ENCODE data around the gene CELSR2.
A peak's percentile ranks its signal among the peaks of the same experiment; 100 is the strongest.
"Not testable (repeated sequence)": the region's sequence is repeated elsewhere in the genome, so short reads cannot be mapped to it uniquely, and the experiment has no call there.

Gene CELSR2

DNA sequence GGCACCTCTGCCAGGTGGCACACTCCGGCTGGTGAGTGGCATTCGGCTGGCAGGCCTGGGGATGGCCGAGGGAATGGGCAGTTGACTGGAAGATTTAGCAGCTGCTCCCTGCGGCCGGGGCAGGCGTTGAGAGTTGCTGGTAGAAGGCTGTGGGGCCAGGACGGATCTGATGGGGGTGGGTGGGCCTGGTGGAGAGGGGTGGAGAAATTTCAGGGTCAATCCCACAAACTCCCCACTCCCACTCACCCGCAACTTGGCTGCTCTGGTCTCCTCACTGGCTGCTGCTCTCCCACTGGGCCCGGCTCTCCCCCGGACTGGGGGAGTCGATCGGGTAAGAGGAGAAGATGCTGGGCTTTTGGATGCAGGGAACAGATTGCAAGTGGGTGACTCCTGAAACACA lies 31.5 kb downstream of the CELSR2 start:
- no peak for DNase-seq (ENCODE audit: low read depth in 2 of 2)

DNA sequence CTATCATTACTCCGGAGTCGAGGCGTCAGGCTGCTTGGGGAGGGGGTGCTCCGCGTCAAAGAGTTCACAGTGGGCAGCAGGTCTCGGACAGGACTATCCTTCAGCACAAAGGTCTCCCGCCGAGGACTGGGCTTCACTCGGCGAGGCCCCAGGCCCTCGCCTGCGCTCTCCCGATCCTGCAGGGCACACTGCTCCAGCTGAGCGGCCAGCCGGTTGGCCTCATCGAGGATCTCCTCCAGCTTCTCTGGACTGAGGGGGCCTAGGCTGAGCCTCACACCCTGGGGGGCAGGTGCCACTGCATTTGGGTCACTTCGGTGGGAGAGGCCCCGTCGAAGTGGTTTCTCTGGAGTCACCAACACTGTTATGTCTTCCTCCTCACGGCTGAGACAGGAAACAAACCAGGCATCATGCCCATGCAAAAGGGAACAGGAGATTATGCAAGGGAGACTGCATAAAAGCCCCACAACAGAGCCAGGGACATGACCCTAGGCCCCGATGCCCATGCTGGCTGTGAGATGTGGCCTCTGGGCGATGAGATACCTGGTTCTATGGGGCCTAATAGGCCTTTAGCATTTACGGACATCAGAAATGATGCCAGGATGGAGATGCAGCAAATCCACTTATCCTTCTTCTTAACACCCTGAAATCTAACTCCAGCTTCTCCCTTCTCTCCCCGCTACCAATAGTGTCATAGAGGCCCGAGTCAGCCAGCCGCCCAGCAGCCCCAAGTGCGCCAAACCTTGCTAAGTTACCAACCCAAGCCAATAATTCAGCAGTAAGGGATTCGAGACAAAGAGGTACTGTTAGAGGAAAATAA lies 32.5 kb downstream of the CELSR2 start:
- no peak for DNase-seq (ENCODE audit: low read depth in 2 of 2)

DNA sequence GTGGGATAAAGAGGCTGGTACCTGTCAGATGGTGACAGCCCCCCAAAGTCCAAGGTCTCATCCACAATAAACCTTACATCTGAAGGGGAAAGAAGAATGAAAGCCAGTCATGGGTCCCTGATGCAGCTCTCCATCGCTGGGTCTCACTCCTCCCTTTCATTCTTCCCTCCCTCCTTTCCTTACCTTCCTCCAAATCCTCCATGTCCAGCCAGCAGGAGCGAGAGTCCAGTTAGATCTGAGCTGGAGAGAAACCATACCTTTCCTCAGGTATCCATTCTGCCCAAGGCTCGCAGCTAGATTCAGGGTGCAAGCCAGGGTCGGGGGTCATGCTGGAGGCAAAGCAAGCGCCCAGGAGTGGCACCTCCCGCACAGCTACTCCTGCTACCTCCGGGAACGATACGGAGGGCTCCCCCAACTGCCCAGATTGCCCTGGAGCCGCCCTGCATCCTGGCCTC lies 33.2 kb downstream of the CELSR2 start:
- no peak for DNase-seq (ENCODE audit: low read depth in 2 of 2)

DNA sequence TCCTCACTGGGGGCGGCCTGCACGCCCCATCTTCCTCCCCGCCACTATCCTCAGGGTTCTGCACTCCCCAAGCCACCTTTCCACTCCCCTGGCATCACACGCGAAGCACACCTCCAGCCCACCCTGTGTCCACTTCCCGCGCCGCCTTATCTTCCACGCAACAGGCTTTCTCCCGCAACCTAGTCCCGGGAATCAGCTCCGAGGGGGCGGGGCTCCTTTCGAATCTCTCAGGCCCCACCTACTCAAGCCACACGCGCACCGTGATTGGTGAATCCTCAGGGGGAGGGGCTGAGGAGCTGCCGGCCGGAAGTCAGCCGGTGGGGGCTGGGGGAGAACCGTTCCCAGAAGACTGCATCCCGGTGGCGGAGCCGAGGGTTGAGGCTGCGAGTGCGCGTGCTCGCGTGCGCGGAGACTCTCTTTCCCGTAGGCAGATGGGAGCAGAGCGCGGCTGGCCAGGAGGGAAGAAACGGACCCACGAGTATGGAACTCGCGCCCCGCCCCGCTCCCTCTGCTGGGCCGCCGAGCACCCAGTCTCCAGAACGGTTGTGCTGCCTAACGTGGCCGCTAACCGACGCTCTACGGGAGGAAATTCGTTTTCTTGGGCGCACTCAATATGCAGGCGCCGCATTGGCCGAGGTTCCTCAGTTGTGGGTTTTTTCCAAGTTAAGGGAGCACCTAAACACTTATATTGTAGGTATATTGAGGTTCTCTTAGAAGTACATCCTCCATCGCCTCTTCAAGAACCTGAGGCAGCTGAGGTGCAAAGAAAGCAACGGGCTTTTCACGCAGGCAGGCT lies 33.8 kb downstream of the CELSR2 start, which contains the start of gene PSRC1:
PSRC1 (minus strand) TSS at position 194 of the 796 bp plus-strand sequence.
- DNase-seq (ENCODE audit: low read depth in 2 of 2) = peak; percentile 82 to 84

DNA sequence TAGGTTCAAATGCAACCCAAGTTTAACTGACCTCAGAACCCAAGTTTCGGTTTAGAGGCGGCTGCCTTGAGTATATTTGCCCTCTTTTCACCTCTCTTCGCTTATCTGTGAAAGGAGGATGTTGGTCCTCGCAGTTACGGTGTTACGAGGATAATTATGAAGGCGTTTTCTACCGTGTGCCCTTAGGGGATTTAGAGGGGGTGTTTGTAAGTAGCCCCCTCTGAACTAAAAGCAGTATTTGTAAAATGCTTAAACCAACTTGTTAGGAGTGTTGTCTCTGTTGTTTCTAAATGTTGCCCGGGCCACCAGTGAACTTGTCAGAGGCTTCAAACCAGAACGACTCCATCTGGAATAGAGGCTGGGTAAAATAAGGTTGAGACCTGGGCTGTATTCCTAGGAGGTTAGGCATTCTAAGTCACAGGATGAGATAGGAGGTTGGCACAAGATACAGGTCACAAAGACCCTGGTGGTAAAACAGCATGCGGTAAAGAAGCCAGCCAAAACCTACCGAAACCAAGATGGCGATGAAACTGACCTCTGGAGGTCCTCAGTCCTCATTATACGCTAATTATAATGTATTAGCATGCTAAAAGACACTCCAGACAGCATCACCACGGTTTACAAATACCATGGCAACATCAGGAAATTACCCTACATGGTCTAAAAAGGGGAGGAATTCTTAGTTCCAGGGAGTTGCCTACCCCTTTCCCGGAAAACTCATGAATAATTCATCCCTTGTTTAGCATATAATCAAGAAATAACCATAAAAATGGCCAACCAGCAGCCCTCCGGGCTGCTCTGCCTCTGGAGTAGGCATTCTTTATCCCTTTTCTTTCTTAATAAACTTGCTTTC lies 34.6 kb downstream of the CELSR2 start:
- DNase-seq (ENCODE audit: low read depth in 2 of 2) = no peak

DNA sequence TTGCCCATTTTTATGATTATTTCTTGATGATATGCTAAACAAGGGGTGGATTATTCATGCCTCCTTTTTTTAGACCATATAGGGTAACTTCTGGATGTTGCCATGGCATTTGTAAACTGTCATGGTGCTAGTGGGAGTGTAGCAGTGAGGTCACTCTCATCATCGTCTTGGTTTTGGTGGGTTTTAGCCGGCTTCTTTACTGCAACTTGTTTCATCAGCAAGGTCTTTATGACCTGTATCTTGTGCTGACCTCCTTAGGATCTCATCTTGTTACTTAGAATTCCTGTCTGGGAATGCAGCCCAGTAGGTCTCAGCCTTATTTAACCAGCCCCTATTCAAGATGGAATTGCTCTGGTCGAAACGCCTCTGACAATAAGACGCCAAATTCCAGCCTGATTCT lies 37.4 kb downstream of the CELSR2 start:
- DNase-seq (ENCODE audit: low read depth in 2 of 2) = not testable (repeated sequence)

DNA sequence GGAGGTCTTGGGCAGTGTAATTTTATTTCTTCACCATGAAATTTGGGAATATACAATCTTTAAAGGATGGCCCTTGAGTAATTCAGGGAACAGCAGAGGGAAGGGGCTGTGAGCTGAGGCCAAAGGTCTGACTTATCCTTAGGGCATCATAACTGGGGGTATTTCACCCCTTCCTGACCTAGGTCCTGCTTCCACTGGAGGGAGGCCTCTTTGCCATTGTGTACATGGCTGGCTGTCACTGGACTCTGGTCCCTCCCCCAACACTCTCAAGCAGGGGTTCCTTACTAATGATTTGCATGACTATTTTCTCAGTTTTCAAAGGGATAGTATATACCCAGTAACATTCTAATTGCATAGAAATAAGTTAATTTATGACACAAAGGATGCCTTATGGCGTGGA lies 40.8 kb downstream of the CELSR2 start:
- DNase-seq (ENCODE audit: low read depth in 2 of 2) = no peak

DNA sequence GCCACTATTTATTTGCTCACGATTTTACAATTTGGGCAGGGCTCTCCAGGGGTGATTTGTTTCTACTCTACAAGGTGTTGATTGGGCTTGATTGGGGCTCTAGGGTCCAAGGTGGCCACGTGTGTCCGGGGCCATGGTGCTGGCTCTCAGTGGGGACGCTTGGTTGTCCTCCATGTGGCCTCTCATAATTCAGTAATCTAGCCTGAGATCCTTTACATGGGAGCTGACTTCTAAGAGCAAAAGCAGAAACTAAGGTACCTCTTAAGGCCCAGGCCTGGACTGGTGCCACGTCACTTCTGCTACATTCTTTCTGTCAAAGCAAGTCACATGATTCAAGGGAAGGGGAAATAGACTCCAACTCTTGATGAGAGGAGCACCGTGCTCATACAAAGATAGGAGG lies 41.7 kb downstream of the CELSR2 start:
- DNase-seq (ENCODE audit: low read depth in 2 of 2) = no peak

DNA sequence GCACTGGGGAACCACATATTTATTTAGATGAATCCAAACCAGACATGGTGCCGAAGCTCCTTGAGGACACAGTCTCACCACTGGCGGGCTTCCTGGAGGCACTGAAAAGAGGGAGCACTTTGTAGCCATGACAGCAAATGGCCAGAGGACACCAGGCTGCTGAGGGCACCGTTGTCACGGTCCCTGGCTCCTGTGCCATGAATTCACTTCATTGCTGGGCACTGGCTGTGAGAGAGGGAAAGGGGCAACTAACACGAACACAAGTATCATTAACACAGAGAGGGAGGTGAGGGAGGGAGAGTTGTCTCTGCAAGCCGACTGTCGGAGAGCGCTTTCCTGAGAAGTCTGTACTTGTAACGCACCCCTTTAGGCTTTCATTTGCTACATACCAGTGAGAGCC lies 43.0 kb downstream of the CELSR2 start:
- no peak for DNase-seq (ENCODE audit: low read depth in 2 of 2)

DNA sequence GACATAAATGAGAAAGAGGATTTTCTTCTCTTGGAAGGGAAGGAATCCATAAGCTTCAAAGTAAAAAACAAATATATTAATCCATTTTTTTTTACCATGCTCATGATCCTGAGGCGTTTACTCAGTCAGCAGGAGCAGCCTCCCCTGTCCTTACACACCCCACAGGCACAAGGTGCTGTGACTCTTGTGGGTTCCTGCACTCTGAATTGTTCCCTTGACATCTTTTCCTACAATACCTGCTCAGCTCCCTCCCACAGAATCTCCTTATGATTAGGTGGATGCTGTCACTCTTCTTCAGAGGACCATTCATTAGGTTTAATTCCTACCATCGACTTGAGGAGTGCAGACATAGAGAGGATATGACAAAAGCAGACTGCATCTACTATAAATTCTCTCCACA lies 43.7 kb downstream of the CELSR2 start:
- DNase-seq (ENCODE audit: low read depth in 2 of 2) = no peak

DNA sequence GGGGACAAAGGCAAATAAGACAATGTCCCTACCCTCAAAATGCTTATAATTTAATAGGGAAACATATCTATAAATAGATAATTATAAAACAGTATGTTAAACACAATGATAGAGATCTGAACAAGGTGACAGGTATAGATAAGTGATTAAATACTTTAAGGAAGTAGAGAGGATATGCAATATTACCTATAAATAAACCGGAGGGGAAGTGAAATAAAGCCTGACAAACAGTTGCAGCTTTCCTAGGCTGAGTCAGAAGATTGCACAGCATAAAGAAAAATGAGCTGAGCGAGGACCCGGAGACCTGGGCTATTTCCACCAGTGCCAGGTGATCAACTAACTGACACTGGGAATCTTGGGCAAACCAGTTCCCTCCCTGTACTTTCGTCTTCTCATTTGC lies 45.1 kb downstream of the CELSR2 start:
- no peak for DNase-seq (ENCODE audit: low read depth in 2 of 2)

DNA sequence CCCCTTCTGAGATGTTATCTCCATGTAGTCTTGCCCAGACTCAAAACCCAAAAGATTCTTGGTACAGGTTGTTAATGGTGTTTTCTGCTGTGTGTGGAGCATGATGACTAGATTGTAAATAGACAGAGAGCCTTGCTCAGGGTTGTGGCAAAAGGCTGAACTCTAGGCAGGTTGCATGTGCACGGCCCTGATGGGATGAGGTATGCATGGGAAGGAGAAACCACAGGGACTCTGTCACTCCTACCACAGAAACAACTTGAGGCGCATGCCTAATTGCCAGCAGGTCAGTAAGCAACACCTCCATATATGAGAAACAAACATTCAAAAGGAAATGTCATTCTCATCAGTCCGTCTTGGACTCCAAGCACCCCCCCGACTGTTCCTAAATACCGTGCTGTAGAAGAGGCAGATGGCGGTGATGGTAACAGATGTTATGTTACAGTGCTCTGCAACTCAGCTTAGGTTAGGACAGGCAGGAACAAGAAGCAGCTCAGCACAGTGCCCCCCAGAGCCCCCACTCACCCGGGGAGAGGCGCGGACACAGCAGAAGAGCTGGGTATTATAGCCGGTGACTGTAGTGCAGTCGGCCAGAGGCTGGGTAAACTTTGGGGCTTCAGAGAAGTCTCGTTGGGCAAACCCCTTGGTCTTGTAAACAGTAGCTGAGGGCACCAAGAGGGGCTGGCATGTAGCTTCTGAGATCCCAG lies 46.5 kb downstream of the CELSR2 start:
- no peak for DNase-seq (ENCODE audit: low read depth in 2 of 2)

DNA sequence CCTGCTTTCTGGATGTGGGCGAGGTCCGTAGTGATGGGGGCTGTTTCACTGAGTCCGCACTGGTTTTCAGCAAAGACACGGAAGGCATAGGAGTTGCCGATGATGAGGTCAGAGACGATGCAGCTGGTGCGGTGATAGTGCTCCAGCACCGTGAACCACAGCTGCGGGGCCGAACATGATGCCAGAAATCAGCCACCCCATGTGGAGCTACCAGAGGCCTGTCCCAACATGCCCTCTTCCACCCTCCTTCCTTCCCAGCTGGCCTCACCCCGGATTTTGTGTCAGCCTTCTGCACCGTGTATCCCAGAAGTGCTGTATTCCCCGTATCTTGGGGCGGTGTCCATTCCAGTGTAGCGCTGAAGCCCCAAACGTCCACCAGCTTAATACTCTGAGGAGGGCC lies 47.4 kb downstream of the CELSR2 start:
- no peak for DNase-seq (ENCODE audit: low read depth in 2 of 2)

DNA sequence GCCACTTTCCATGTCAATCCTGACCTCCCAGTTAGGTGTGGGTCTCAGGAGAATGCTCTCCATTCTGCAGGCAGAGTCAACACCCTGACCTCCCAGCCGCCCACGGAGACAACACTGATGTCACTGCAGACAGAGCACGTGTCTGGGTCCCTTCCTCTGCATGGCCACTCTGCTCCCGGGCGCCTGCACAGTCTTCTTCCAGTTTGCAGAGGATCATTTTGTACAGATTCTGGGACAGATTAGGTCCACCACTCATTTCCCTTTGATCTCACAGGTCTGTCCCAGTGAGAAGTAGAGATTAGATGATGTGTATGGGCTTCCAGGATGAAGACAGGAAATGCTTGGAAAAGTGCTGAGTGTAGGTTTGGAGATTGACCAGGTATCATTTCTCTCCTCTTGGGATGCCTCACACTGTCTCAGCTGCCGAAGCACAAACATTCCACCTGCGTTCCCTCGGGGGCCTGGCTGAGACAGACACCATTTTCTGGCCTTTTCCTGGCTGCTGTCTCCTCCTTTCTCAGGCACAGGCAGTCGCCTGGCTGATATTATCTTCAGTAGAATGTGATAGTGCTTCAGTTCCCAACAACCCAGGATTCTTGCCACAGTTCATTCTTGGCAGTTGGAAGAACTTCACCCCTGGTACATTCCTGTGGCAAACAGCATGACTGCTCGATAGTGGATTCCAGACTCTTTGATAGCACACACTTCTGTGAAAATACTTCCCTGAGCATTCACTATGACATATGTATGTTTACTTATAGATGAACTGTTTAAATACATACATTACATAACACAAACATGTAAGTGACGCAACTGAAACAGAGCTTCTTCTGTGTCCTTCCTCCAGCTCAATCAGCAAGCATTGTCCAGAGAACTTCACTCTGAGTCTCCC lies 49.6 kb downstream of the CELSR2 start:
- DNase-seq (ENCODE audit: low read depth in 2 of 2) = no peak

DNA sequence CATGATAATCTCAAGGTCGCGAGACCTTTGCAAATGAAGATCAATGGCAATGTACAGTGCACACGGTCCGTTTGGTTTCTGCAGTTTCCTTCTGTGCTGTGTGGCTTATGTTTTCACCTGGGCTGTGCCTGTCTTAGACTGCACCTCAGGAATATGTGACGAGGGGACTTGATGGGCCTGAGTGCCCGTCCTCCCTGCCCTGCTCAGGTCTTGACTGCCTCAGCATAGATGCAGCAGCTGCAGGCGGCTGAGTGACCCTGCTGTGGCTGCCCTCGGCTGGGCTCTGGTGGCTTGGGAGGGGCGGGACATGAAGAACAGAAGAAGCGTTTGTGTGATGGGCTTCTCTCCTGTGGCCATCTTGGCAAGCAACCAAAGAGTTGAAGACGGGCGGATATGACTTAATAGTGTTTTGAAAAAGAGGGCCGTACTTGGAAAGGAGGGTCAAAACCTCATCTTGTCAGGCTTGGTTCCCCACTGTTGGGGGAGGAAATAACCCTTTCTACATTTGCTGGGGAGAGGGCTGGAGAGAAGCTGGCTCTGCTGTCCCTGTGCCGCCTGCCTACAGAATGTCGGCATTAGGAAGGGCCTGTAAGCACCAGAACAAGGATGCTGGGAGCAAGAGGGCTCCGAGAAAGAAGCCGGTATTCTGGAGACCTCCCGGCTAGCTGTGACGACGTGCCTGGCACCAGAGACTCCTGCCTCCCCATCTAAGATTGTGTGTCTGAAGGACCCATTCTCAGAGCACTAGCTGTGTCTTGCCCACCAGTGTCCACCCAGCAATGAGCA lies 50.4 kb downstream of the CELSR2 start:
- DNase-seq (ENCODE audit: low read depth in 2 of 2) = no peak

DNA sequence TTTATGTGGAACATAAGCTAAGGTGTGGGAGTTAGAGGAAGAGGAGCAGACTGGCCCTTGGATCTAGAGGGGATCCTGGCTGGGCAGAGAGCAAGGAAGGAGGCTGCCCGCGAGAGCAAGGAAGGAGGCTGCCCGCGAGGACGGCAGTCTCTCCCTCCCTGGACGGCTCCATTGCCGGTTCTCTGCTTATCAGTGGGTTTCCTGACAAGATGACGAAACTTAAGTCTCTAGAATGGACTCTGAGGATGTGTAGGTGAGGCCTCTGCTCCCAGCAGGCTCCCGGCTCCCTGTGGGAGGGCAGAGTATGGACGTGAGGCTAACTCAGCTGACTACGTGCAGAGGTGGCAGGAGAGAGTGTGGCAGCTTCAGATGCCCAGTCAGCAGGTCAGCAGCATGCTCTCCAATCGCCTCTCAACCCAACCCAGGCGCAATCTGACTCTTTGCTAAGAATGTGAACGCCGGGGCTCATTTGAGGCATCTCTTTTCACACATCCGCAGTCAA lies 51.4 kb downstream of the CELSR2 start:
- DNase-seq (ENCODE audit: low read depth in 2 of 2) = no peak

DNA sequence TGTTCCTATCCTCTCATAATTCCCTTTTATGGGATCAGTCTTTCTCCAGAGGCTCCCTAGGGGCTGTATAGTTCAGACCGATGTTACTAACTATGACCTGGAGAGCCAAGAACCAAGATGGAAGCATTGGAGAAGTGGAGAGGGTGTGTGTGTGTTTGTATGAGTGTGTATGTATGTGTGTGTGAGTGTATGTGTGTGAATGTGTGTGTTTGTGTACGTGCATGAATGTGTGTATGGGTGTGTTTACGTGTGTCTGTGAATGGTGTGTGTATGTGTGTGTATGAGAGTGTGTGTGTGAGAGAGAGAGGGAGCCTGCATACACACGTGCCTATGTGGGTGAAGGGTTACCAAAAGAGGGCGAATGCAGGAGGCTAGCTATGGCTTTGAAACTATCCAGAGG lies 52.5 kb downstream of the CELSR2 start:
- DNase-seq (ENCODE audit: low read depth in 2 of 2) = no peak

DNA sequence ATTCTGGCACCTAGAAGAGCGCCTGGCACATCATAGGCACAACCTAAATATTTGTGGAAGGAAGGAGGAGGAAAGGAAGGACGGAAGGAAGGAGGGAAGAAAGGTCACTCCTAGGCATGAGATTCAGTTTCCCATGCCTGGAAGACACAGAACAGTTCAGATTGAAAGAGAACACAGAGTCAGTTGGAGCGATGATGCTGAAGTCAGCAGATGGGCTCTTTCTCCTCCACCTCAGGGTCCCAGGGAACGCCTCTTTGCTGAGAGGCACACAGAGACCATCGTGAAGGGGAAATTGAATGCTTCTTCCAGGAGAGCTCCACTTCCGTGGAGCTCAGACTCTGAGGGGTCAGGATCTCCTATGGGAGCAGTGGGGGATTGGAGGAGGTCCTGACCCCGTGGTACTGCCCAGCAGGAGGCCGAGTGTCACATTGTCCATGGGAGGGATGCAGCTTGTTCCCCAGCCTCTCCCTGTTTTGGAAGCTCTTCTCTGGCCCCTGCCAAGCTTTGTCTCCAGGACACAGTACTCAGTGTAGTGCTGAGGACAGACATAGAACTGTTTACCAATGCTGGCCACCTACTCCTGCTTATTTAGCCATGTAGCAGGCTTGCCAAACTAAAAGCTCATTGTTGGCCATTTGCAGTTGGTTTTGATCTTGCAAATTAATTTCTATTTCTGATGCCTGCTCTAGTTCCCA lies 55.0 kb downstream of the CELSR2 start:
- no peak for DNase-seq (ENCODE audit: low read depth in 2 of 2)

DNA sequence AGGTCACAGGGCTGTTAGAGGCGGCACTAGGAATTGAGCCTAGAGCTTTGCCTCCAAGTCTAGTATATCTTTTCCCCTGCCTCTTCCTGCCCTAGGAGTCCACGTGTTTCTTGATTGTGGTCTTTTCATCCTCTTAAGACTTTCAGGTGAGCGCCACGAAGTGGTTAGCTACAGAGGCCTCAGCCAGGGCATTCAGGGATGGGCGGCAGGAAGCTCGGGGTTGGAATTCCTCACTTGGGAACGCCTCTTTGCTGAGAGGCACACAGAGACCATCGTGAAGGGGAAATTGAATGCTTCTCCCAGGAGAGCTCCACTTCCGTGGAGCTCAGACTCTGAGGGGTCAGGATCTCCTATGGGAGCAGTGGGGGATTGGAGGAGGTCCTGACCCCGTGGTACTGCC lies 56.7 kb downstream of the CELSR2 start:
- DNase-seq (ENCODE audit: low read depth in 2 of 2) = not testable (repeated sequence)
